Lower lobe of right lung (tissue), 2 donors: ENCODE measurements around the gene TTR. TPM values are rescaled to one million over a fixed set of nuclear protein-coding genes. Genes with fewer than 3 reads are reported as not detected.

Experiments used
- ATAC-seq, 2 donors: fragments of 200-7000 bp; cut with Tn5 transposase; one replicate each; pipeline ENCODE4 v1.9.1; 2020 to 2022; ENCODE audit warnings: mild to moderate bottlenecking in 2 of 2, moderate library complexity in 2 of 2
- DNase-seq: peaks from one replicate; pipeline ENCODE4 v3.0.0-alpha.2; 2020
- H3K27ac ChIP-seq: fragments of 200-600 bp; one replicate; pipeline ENCODE4 v1.8.0; 2022
- H3K27me3 ChIP-seq: fragments of 200-600 bp; one replicate; pipeline ENCODE4 v1.8.0; 2022; ENCODE audit warnings: low read depth
- H3K36me3 ChIP-seq: fragments of 200-600 bp; one replicate; pipeline ENCODE4 v1.8.0; 2022; ENCODE audit warnings: mild to moderate bottlenecking
- H3K4me1 ChIP-seq: fragments of 200-600 bp; one replicate; pipeline ENCODE4 v1.8.0; 2022
- H3K4me3 ChIP-seq: fragments of 200-600 bp; one replicate; pipeline ENCODE4 v1.8.0; 2022; ENCODE audit warnings: mild to moderate bottlenecking
- H3K9me3 ChIP-seq: fragments of 200-600 bp; one replicate; pipeline ENCODE4 v1.8.0; 2022
- CTCF ChIP-seq: fragments of 200-600 bp; IDR thresholded peaks from one replicate; pipeline ENCODE4 v1.8.0; 2022; ENCODE audit warnings: antibody characterized with exemption, mild to moderate bottlenecking
- intact Hi-C: fragments of 100-400 bp; cut with DNase I; formaldehyde crosslinking; loops from one replicate; pipeline ENCODE4 v1.11.0; 2022
- total RNA-seq: library from RNA; stranded (reverse); fragmentation: NEBNext Ultra II Directional; extraction: Animal tissue kit (Norgen Biotek cat#: 25700); gene quantifications from one replicate; pipeline ENCODE4 v1.2.1, GENCODE V29; 2021
- donor health status: DM: no; HTN: yes; CAD: no; lungs with severe emphysema.

TTR gene
- total RNA-seq, 1 donor from 2014 or later = not detected

GRCh38 chr18:31595121-31595771, 3.6 kb downstream of the TTR start:
- TF ChIP-seq CTCF = no peak
- Histone ChIP-seq H3K4me1 (no peaks in the 10 kb centered on the region), H3K9me3 (no peaks in the 10 kb centered on the region), H3K27me3 (no peaks in the 10 kb centered on the region), H3K4me3 (no peak overlapping the region), H3K27ac (no peak overlapping the region), H3K36me3 (no peaks in the 10 kb centered on the region)
- DNase-seq = no peak
- ATAC-seq = no peak
- intact Hi-C loops = no loop called here

GRCh38 chr18:31596081-31596872, 4.6 kb downstream of the TTR start:
- no peak for ATAC-seq

GRCh38 chr18:31598021-31598805, 6.5 kb downstream of the TTR start:
- Histone ChIP-seq H3K4me3 (no peak overlapping the region), H3K9me3 (no peaks in the 10 kb centered on the region), H3K27ac (no peak overlapping the region), H3K4me1 (no peaks in the 10 kb centered on the region), H3K27me3 (no peaks in the 10 kb centered on the region), H3K36me3 (no peaks in the 10 kb centered on the region)
- intact Hi-C loops = no loop called here
- no peak for TF ChIP-seq CTCF
- DNase-seq (no peak), ATAC-seq (no peak)

More at GRCh38 chr18:31596081-31596872, 4.6 kb downstream of the TTR start:
- Histone ChIP-seq H3K4me3 (no peak overlapping the region), H3K36me3 (no peaks in the 10 kb centered on the region), H3K4me1 (no peaks in the 10 kb centered on the region), H3K27me3 (no peaks in the 10 kb centered on the region), H3K9me3 (no peaks in the 10 kb centered on the region), H3K27ac (no peak overlapping the region)
- intact Hi-C loops = no loop called here
- no peak for TF ChIP-seq CTCF
- no peak for DNase-seq

- intact Hi-C loops = no loop called here
- Histone ChIP-seq H3K36me3 (no peaks in the 10 kb centered on the region), H3K4me1 (no peaks in the 10 kb centered on the region), H3K4me3 (no peak overlapping the region), H3K27me3 (no peaks in the 10 kb centered on the region), H3K27ac (no peak overlapping the region), H3K9me3 (no peaks in the 10 kb centered on the region)
- no peak for TF ChIP-seq CTCF
- no peak for ATAC-seq
- no peak for DNase-seq
These were observed 11.6 kb downstream of the TTR start for GRCh38 chr18:31603315-31603714.

- H3K36me3 ChIP-seq = no peaks in the 10 kb centered on the region
- no peak overlapping the region for H3K4me3 ChIP-seq
- TF ChIP-seq CTCF = no peak
- no peaks in the 10 kb centered on the region for H3K27me3 ChIP-seq
- intact Hi-C loops = no loop called here
- H3K9me3 ChIP-seq = no peaks in the 10 kb centered on the region
- DNase-seq (no peak), ATAC-seq (no peak)
- H3K27ac ChIP-seq = no peak overlapping the region
- no peaks in the 10 kb centered on the region for H3K4me1 ChIP-seq
These were observed 14.6 kb downstream of the TTR start for GRCh38 chr18:31606265-31606664.
